Thoracic aorta (tissue), 2 donors: Measurements from ENCODE around the gene STIP1. TPM values are rescaled to one million over a fixed set of nuclear protein-coding genes. Genes with fewer than 3 reads are reported as not detected.
A peak's percentile ranks its signal among the peaks of the same experiment; 100 is the strongest.

ENCODE experiments used
- ATAC-seq: fragments of 150-250 bp; one replicate; pipeline ENCODE4 v1.8.0; 2017; ENCODE audit warnings: low read depth; ENCODE audit not compliant: insufficient number of reproducible peaks, low FRiP score
- DNase-seq: peaks from one replicate; pipeline ENCODE4 v3.0.0-alpha.2; 2020; ENCODE audit warnings: low spot score
- H3K27ac ChIP-seq, 2 donors: fragments of 200-600 bp; sonication (generic); 1 replicate in 1 of 2; 2 replicates in 1 of 2; pipeline ENCODE4 v1.5.1; 2016; ENCODE audit warnings: mild to moderate bottlenecking in 2 of 2, moderate library complexity in 2 of 2
- H3K27me3 ChIP-seq: fragments of 200-600 bp; sonication (generic); replicated peaks from 2 replicates; pipeline ENCODE4 v1.6.0; 2016; ENCODE audit warnings: mild to moderate bottlenecking; ENCODE audit not compliant: insufficient read depth
- H3K36me3 ChIP-seq: fragments of 200-600 bp; sonication (generic); one replicate; pipeline ENCODE4 v1.5.1; 2016
- H3K4me1 ChIP-seq, 2 donors: fragments of 200-600 bp; sonication (generic); 1 replicate in 1 of 2; 2 replicates in 1 of 2; pipeline versions ENCODE4 v1.5.1 to v1.6.0; 2016; ENCODE audit warnings: low read depth in 2 of 2, mild to moderate bottlenecking in 1 of 2; ENCODE audit not compliant: control insufficient read depth in 1 of 2
- H3K4me3 ChIP-seq: fragments of 200-600 bp; sonication (generic); 2 replicates; pipeline ENCODE4 v1.5.1; 2016; ENCODE audit warnings: mild to moderate bottlenecking
- H3K9me3 ChIP-seq: fragments of 200-600 bp; sonication (generic); 2 replicates; pipeline ENCODE4 v1.5.1; 2016
- total RNA-seq, 2 donors: library from RNA; depleted of rRNA; stranded (reverse); fragments of >200 nt; gene quantifications; one replicate each; pipeline versions ENCODE4 v1.1.0 to v1.2.3, GENCODE V29; 2016
- TF ChIP-seq, protein P1 (sequence below): fragments of 200-600 bp; sonication (generic); IDR thresholded peaks from one replicate; pipeline ENCODE4 v1.5.1; 2019; ENCODE audit warnings: antibody characterized with exemption

Gene STIP1
- total RNA-seq, 2 donors from 2014 or later, result 74.7 to 91.2 TPM

DNA sequence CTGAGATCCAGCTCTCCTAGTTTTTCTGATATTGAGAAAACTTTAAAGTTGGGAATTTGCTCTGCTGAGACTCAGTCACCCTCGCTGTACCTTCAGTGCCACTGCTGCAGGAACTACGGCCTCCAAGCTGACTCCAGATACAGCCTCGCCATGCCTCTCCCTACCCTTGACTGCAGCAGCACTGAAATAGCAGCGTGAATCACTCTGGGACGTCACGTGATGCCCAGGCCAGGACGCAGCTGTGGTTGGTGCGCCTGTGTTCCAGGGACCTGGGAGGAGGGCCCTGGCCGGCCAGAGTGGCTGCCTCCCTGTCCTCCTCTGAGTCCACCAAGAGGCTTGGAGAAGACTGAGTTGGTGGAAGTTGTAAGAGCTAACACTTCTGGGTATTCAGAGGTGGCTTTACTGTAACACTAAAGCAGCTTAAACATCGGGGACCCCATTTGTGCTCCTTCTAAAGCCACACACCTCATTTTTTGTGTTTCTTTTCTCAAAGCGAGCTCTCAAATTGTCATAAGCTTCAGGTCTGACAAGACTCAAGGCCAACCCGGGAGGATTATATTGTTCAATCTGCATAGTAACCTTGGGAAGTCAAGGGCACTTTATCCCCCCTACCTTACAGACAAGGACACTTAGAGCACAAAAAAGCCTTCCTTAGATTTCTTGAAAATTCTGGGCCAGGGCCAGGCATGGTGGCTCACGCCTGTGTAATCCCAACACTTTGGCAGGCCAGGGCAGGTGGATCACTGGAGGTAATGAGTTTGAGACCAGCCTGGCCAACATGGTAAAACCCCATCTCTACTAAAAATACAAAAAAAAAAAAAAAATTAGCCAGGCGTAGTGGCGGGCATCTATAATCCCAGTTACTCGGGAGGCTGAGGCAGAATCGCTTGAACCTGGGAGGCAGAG is 4.2 kb upstream of the STIP1 start:
- peak overlapping the region; percentile 79 to 86 for H3K27ac ChIP-seq
- DNase-seq (peak; percentile 81), ATAC-seq (peak; percentile 47)
- no peaks in the 10 kb centered on the region for H3K9me3 ChIP-seq
- H3K4me1 ChIP-seq, result peaks cover 25 to 42% of the 10 kb centered on the region in 2 donors
- H3K27me3 ChIP-seq, result no peaks in the 10 kb centered on the region
- H3K4me3 ChIP-seq, result peak overlapping the region; percentile 63
- TF ChIP-seq, protein P1, sequence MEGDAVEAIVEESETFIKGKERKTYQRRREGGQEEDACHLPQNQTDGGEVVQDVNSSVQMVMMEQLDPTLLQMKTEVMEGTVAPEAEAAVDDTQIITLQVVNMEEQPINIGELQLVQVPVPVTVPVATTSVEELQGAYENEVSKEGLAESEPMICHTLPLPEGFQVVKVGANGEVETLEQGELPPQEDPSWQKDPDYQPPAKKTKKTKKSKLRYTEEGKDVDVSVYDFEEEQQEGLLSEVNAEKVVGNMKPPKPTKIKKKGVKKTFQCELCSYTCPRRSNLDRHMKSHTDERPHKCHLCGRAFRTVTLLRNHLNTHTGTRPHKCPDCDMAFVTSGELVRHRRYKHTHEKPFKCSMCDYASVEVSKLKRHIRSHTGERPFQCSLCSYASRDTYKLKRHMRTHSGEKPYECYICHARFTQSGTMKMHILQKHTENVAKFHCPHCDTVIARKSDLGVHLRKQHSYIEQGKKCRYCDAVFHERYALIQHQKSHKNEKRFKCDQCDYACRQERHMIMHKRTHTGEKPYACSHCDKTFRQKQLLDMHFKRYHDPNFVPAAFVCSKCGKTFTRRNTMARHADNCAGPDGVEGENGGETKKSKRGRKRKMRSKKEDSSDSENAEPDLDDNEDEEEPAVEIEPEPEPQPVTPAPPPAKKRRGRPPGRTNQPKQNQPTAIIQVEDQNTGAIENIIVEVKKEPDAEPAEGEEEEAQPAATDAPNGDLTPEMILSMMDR, result no peak
- no peaks in the 10 kb centered on the region for H3K36me3 ChIP-seq

DNA sequence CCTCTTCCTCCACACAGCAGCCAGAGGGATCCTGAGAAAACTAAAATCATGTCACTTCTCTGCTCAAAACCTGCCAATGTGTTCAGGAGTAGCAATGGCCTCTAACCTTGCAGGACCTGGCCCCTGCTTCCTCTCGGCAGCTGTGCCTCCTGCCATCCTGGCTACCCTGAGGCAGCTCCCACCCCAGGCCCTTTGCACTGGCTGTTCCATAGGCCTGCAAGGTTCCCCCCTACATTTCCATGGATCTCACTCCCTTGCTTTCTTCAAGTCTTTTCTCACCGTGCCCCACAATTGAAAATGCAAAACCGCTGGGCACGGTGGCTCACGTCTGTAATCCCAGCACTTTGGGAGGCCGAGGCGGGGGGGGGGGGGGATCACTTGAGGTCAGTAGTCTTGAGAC is 2.1 kb upstream of the STIP1 start:
- Histone ChIP-seq H3K9me3 (no peaks in the 10 kb centered on the region), H3K4me1 (peaks cover 25 to 50% of the 10 kb centered on the region in 2 donors), H3K4me3 (no peak overlapping the region), H3K27ac (peak overlapping the region; percentile 85 to 94), H3K36me3 (no peaks in the 10 kb centered on the region), H3K27me3 (no peaks in the 10 kb centered on the region)
- DNase-seq (no peak), ATAC-seq (no peak)
- TF ChIP-seq, protein P1, result no peak

DNA sequence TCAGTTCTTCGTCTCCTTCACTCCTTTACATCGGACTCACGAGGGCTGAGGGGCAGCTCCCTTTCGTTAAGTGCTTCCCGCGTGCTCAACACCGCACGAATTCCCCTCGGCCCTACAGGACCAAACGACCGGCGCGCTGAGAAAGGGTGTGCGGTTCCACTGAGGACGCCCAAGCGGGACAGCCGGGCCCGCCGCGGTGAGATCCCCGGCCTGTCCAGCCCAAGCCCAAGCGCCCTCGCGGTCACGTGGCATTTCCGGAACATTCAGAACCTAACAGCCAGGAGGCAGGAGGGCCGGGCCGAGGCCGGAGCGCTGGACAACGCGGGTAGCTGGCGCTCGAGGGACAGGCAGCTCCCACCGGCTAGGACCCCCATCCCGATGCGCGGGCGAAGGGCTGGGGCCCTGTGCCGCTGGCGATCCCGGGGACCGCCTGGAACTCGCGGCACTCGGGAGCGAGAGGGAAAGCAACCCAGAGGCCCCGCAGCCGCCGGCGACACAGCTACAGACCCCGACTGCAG is 737 bp upstream of the STIP1 start:
- Histone ChIP-seq H3K36me3 (peaks cover 4% of the 10 kb centered on the region), H3K27me3 (no peaks in the 10 kb centered on the region), H3K27ac (peak overlapping the region; percentile 85 to 94), H3K4me3 (peak overlapping the region; percentile 77), H3K9me3 (no peaks in the 10 kb centered on the region), H3K4me1 (peaks cover 25 to 53% of the 10 kb centered on the region in 2 donors)
- TF ChIP-seq, protein P1, result peak; percentile 22
- DNase-seq, result peak; percentile 67
- peak; percentile 61 for ATAC-seq

DNA sequence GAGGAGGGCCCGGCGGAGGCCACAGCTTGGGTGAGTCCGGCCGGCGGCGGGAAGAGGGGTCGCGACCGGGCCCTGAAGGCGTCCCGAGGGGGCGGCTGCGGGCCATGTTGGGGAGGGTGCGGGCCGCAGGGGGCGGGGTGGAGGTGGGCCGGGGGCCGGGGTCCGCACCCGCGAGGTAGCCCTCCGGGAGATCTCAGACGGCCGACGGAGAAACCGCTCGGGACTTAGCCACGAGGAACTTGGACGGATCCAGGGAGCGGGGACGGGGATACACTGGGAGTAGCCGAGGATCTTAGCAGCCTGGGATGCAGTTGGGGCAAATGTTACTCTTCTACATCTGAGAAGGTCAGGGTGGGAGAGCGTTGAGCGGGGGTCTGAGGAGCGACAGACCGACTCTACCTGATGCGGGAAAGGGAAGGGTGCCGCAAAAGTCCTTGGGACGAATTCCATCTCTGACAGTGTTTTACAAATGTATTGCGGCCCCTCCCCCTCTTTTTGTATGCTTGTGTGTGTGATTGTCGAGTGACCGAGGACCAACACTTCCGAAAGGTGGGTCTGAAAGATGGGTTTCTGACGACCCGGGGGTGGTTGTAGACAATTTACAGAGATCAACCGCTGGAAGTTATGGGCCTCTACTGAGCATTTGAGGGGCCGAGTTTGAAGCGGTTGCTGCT is 658 bp downstream of the STIP1 start:
- H3K4me3 ChIP-seq, result no peak overlapping the region
- no peak for ATAC-seq
- DNase-seq, result no peak
- peak overlapping the region; percentile 41 to 49 for H3K27ac ChIP-seq
- TF ChIP-seq, protein P1, result no peak
- H3K27me3 ChIP-seq, result no peaks in the 10 kb centered on the region
- no peaks in the 10 kb centered on the region for H3K9me3 ChIP-seq
- peaks cover 11% of the 10 kb centered on the region for H3K36me3 ChIP-seq
- H3K4me1 ChIP-seq, result peaks cover 16 to 41% of the 10 kb centered on the region in 2 donors

DNA sequence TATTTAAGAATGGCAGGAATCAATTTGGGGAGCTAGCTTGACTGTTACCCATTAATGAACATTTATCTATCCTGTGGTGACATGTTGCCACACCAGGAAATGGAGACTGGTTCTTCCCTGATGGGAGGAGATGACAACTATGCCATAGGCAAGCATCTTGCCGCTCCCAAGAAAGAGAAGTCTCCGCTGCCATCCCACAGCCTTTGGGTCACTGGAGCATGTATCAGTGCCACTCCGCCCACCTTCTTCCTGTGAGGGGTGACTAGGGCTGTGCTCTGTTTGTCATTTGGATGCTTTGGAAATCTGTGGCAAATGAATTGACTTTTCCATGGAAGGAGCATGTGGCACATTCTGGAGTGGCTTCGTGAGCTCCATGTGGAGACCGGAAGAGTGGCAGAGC is 6.5 kb downstream of the STIP1 start:
- Histone ChIP-seq H3K27me3 (no peaks in the 10 kb centered on the region), H3K27ac (no peak overlapping the region), H3K9me3 (no peaks in the 10 kb centered on the region), H3K4me1 (peaks cover 0 to 11% of the 10 kb centered on the region in 2 donors), H3K4me3 (no peak overlapping the region), H3K36me3 (peaks cover 55% of the 10 kb centered on the region)
- TF ChIP-seq, protein P1, result no peak
- DNase-seq (no peak), ATAC-seq (no peak)
